PC-9 (cell line): ENCODE data around the gene PRR3. TPM values are rescaled to one million over a fixed set of nuclear protein-coding genes. Genes with fewer than 3 reads are reported as not detected.

Experiments used
- BruUV-seq: library from RNA; stranded (reverse); fragments of 400-500 nt; replicated peaks from 2 replicates; lab custom pipeline; 2021; lab: Mats Ljungman, UMichigan
- CTCF ChIA-PET: fragments of 300-600 bp; sonication (Branson Sonifier 250); formaldehyde crosslinking; loops from one replicate; lab custom pipeline; 2022; ENCODE audit warnings: antibody characterized with exemption; lab: Charles Lee
- POLR2A ChIA-PET: fragments of 300-600 bp; sonication (Branson Sonifier 250); formaldehyde crosslinking; loops from one replicate; lab custom pipeline; 2022; ENCODE audit warnings: antibody characterized with exemption; ENCODE audit not compliant: unreplicated experiment; lab: Charles Lee
- DNase-seq, 2 experiments: peaks; one replicate each; pipeline versions ENCODE4 v3.0.0 to v3.0.0-alpha.2; 2015 to 2022; ENCODE audit warnings: mixed read lengths in 1 of 2
- H2AFZ ChIP-seq: fragments of 200-600 bp; sonication (generic); 2 replicates; pipeline ENCODE4 v1.8.1; 2017; ENCODE audit warnings: antibody characterized with exemption
- H3F3A ChIP-seq: fragments of 200-600 bp; sonication (generic); 2 replicates; pipeline ENCODE4 v1.8.1; 2017; ENCODE audit warnings: antibody characterized with exemption, mild to moderate bottlenecking, low read depth; ENCODE audit not compliant: insufficient read depth
- H3K27ac ChIP-seq: fragments of 200-600 bp; sonication (generic); 2 replicates; pipeline ENCODE4 v1.6.1; 2016; ENCODE audit warnings: mixed run types
- H3K27me3 ChIP-seq: fragments of 200-600 bp; sonication (generic); 2 replicates; pipeline ENCODE4 v1.6.1; 2016; ENCODE audit warnings: low read depth, mixed run types; ENCODE audit not compliant: insufficient read depth
- H3K36me3 ChIP-seq: fragments of 200-600 bp; sonication (generic); 2 replicates; pipeline ENCODE4 v1.6.1; 2016; ENCODE audit warnings: low read depth, mixed run types
- H3K4me1 ChIP-seq: fragments of 200-600 bp; sonication (generic); replicated peaks from 2 replicates; pipeline ENCODE4 v1.6.1; 2016; ENCODE audit warnings: mixed run types; ENCODE audit not compliant: insufficient read depth
- H3K4me2 ChIP-seq: fragments of 200-600 bp; sonication (generic); 2 replicates; pipeline ENCODE4 v1.6.1; 2017; ENCODE audit warnings: mixed run types
- H3K4me3 ChIP-seq: fragments of 200-600 bp; sonication (generic); 2 replicates; pipeline ENCODE4 v1.6.1; 2016; ENCODE audit warnings: mixed run types
- H3K79me2 ChIP-seq: fragments of 200-600 bp; sonication (generic); 2 replicates; pipeline ENCODE4 v1.6.1; 2017; ENCODE audit warnings: low read depth, mixed run types
- H3K9me2 ChIP-seq: fragments of 200-600 bp; sonication (generic); 2 replicates; pipeline ENCODE4 v1.8.1; 2017; ENCODE audit warnings: mild to moderate bottlenecking; ENCODE audit not compliant: insufficient read depth
- H3K9me3 ChIP-seq: fragments of 200-600 bp; sonication (generic); 2 replicates; pipeline ENCODE4 v1.8.1; 2016; ENCODE audit warnings: low read depth; ENCODE audit not compliant: insufficient read depth
- H4K20me1 ChIP-seq: fragments of 200-600 bp; sonication (generic); 2 replicates; pipeline ENCODE4 v1.8.1; 2017; ENCODE audit not compliant: insufficient read depth
- EZH2 ChIP-seq: fragments of 200-600 bp; sonication (generic); IDR thresholded peaks from 2 replicates; pipeline ENCODE4 v1.8.0; 2017; ENCODE audit warnings: antibody characterized with exemption, low read depth
- intact Hi-C: fragments of 100-400 bp; cut with micrococcal nuclease; formaldehyde crosslinking; loops from one replicate; pipeline ENCODE4 v1.10.0; 2022; ENCODE audit not compliant: unreplicated experiment
- total RNA-seq: library from RNA; stranded (reverse); gene quantifications from 2 replicates; pipeline ENCODE4 v1.2.3, GENCODE V29; 2021
- TF ChIP-seq, protein P1 (sequence below): fragments of 200-600 bp; sonication (generic); conservative IDR thresholded peaks from 2 replicates; pipeline ENCODE4 v1.6.1; 2017; ENCODE audit warnings: mixed run types, antibody characterized with exemption, mild to moderate bottlenecking, moderate library complexity

PRR3 gene
- total RNA-seq, 1 experiment from 2014 or later: 16.9 TPM

DNA sequence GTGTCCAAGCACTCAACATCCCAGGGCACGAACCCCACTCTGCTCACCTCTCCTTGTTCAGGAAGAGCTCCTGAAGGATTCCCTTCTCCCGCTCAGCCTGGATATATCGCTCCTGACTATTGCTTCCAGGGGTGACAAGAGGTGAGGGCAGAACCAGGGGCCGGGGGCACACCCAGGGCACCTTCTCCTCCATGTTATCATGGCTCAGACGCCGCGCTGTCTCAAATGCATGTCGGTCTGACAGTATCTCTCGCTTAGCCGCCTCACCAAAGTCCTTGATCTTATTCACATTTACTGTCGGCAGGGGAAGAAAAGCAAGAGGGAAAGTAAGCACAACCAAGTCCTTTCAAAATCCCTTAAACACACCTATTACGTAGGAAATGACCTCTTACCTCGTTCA is 46.9 kb downstream of the PRR3 start:
- no peak for TF ChIP-seq EZH2
- TF ChIP-seq, protein P1, sequence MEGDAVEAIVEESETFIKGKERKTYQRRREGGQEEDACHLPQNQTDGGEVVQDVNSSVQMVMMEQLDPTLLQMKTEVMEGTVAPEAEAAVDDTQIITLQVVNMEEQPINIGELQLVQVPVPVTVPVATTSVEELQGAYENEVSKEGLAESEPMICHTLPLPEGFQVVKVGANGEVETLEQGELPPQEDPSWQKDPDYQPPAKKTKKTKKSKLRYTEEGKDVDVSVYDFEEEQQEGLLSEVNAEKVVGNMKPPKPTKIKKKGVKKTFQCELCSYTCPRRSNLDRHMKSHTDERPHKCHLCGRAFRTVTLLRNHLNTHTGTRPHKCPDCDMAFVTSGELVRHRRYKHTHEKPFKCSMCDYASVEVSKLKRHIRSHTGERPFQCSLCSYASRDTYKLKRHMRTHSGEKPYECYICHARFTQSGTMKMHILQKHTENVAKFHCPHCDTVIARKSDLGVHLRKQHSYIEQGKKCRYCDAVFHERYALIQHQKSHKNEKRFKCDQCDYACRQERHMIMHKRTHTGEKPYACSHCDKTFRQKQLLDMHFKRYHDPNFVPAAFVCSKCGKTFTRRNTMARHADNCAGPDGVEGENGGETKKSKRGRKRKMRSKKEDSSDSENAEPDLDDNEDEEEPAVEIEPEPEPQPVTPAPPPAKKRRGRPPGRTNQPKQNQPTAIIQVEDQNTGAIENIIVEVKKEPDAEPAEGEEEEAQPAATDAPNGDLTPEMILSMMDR: no peak
- ChIA-PET POLR2A (interaction anchor here (0.7 kb wide), 1 partner anchor 13 kb away, joined by 3 read pairs; no protein-coding TSS in a partner anchor), CTCF (no interaction called here)
- Histone ChIP-seq H3K4me2 (no peak overlapping the region), H3K36me3 (peaks cover 48% of the 10 kb centered on the region), H4K20me1 (peaks cover 20% of the 10 kb centered on the region), H3K27ac (no peak overlapping the region), H2AFZ (no peak overlapping the region), H3F3A (peaks cover 44% of the 10 kb centered on the region), H3K4me1 (no peaks in the 10 kb centered on the region), H3K9me3 (no peaks in the 10 kb centered on the region), H3K9me2 (no peaks in the 10 kb centered on the region), H3K27me3 (no peaks in the 10 kb centered on the region), H3K4me3 (no peak overlapping the region), H3K79me2 (no peaks in the 10 kb centered on the region)
- intact Hi-C loops: no loop called here
- DNase-seq: no peak
- no TSS peak for BruUV-seq

DNA sequence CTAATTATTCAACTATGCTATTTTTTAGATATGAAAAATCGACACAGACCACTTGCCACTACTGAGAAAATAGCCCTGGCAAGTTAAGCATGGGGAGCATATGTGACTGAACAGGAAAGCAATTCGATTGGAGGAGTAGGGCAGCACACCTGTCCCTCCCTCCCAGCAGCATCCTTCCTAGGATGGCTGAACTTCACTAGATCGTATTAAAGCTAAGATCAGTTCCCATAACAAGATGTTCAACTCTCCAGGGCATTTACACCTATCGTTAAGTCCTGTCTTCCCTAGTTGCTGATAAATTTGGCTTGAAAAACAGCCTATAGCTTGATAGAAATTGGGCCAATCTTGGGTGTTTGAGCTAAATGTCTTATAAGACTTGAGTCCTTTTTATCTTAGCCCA is 53.0 kb downstream of the PRR3 start:
- Histone ChIP-seq H4K20me1 (peaks cover 26% of the 10 kb centered on the region; the same call in 1 of the 2 replicates), H3K4me2 (no peak overlapping the region), H3K79me2 (peaks cover 9% of the 10 kb centered on the region), H3K4me3 (no peak overlapping the region), H3K9me3 (no peaks in the 10 kb centered on the region), H3K4me1 (peaks cover 26% of the 10 kb centered on the region), H3K27ac (no peak overlapping the region), H3K27me3 (no peaks in the 10 kb centered on the region), H2AFZ (no peak overlapping the region), H3K9me2 (no peaks in the 10 kb centered on the region), H3K36me3 (peaks cover 26% of the 10 kb centered on the region), H3F3A (peaks cover 56% of the 10 kb centered on the region)
- intact Hi-C loops: no loop called here
- DNase-seq: no peak
- CTCF ChIA-PET: interaction anchor here (1.1 kb wide), 1 partner anchor 62 kb away, joined by 4 read pairs; the partner anchor contains the start of gene DHX16
- TF ChIP-seq, protein P1: no peak
- TF ChIP-seq EZH2: no peak
- no TSS peak for BruUV-seq
- POLR2A ChIA-PET: interaction anchor here (0.6 to 0.7 kb wide), 2 partner anchors 36 to 40 kb away, joined by 3 read pairs; no protein-coding TSS in a partner anchor

DNA sequence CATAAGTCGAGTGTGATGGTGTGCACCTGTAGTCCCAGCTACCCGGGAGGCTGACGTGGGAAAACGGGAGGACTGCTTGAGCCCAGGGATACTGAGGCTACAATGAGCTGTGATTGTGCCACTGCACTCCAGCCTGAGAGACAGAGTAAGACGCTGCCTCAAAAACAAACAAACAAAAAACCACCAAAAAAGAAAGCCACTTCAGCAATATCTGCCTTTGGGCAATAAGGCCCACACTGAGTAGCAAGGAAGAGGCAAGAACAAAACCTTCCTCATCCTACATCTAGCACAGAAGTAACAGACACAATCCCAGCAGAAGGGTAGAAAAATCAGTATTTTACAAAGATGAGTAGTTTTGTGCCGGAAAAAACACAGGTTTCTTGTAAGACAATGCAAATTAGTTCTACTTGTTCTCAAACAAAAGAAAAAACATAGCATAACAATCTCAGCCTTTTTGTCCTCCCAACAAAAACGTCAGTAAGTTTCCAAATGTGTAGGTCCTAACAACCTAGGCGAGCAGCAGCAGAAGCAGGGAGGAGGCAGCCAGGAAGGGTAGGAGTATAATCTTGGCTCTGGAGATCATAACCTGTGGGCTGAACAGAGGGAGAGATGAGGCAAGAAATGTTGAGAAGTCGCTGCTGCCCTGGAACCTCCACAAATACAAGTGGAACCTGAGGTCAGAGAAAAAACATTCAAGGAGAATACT is 54.2 kb downstream of the PRR3 start:
- Histone ChIP-seq H3K9me2 (no peaks in the 10 kb centered on the region), H3F3A (peaks cover 68% of the 10 kb centered on the region), H3K4me3 (no peak overlapping the region), H3K36me3 (peaks cover 32% of the 10 kb centered on the region), H4K20me1 (peaks cover 26% of the 10 kb centered on the region; the same call in 1 of the 2 replicates), H3K27ac (no peak overlapping the region), H3K4me2 (no peak overlapping the region), H3K27me3 (no peaks in the 10 kb centered on the region), H3K9me3 (no peaks in the 10 kb centered on the region), H3K4me1 (peaks cover 26% of the 10 kb centered on the region), H2AFZ (no peak overlapping the region), H3K79me2 (peaks cover 20% of the 10 kb centered on the region)
- BruUV-seq: no TSS peak
- TF ChIP-seq, protein P1: no peak
- TF ChIP-seq EZH2: no peak
- no peak for DNase-seq
- intact Hi-C loops: no loop called here
- ChIA-PET POLR2A (interaction anchor here (0.5 to 0.7 kb wide), 2 partner anchors 20 to 368 kb away, joined by 3 to 6 read pairs; no protein-coding TSS in a partner anchor), CTCF (no interaction called here)
